Mesendoderm (in vitro differentiated cells): ENCODE data around the gene NR2F1-AS1.
"Not testable (repeated sequence)": the region's sequence is repeated elsewhere in the genome, so short reads cannot be mapped to it uniquely, and the experiment has no call there.

Experiments
- DNase-seq: peaks from one replicate; pipeline ENCODE4 v3.0.0; 2013
- H2AK5ac ChIP-seq: 2 replicates; pipeline ENCODE4 v1.6.1; 2013; ENCODE audit warnings: low read length, inconsistent platforms
- H2BK120ac ChIP-seq: 2 replicates; pipeline ENCODE4 v1.6.1; 2013; ENCODE audit warnings: low read depth, mild to moderate bottlenecking, low read length, moderate library complexity, mixed read lengths
- H2BK15ac ChIP-seq: replicated peaks from 2 replicates; pipeline ENCODE4 v1.6.1; 2013; ENCODE audit warnings: low read depth, mild to moderate bottlenecking, moderate library complexity
- H2BK5ac ChIP-seq: 2 replicates; pipeline ENCODE4 v1.6.1; 2013; ENCODE audit warnings: low read length, inconsistent platforms
- H3K18ac ChIP-seq: 2 replicates; pipeline ENCODE4 v1.6.1; 2013; ENCODE audit warnings: mild to moderate bottlenecking, low read length, mixed read lengths
- H3K23ac ChIP-seq: one replicate; pipeline ENCODE4 v1.6.1; 2013; ENCODE audit warnings: low read length
- H3K27ac ChIP-seq: 2 replicates; pipeline ENCODE4 v1.5.1; 2013; ENCODE audit warnings: low read depth, mild to moderate bottlenecking, inconsistent platforms, low read length, moderate library complexity
- H3K27me3 ChIP-seq: 2 replicates; pipeline ENCODE4 v1.6.1; 2013; ENCODE audit warnings: low read length, control low read depth, mild to moderate bottlenecking, inconsistent platforms; ENCODE audit not compliant: insufficient read depth, poor library complexity
- H3K36me3 ChIP-seq: 2 replicates; pipeline ENCODE4 v1.6.1; 2013; ENCODE audit warnings: low read length, inconsistent platforms; ENCODE audit not compliant: control insufficient read depth, insufficient read depth
- H3K4ac ChIP-seq: one replicate; pipeline ENCODE4 v1.6.1; 2013; ENCODE audit warnings: low read depth, mild to moderate bottlenecking, low read length, moderate library complexity
- H3K4me1 ChIP-seq: 2 replicates; pipeline ENCODE4 v1.6.1; 2013; ENCODE audit warnings: low read depth, low read length, inconsistent platforms; ENCODE audit not compliant: control insufficient read depth
- H3K4me2 ChIP-seq: 2 replicates; pipeline ENCODE4 v1.6.1; 2013; ENCODE audit warnings: low read length
- H3K4me3 ChIP-seq: 2 replicates; pipeline ENCODE4 v1.5.1; 2013; ENCODE audit warnings: mild to moderate bottlenecking, low read length
- H3K56ac ChIP-seq: one replicate; pipeline ENCODE4 v1.6.1; 2013; ENCODE audit warnings: low read length
- H3K79me1 ChIP-seq: 2 replicates; pipeline ENCODE4 v1.6.1; 2013; ENCODE audit warnings: low read length, inconsistent platforms
- H3K79me2 ChIP-seq: 2 replicates; pipeline ENCODE4 v1.6.1; 2013; ENCODE audit warnings: mild to moderate bottlenecking, low read length; ENCODE audit not compliant: control insufficient read depth, insufficient read depth
- H3K9ac ChIP-seq: 2 replicates; pipeline ENCODE4 v1.6.1; 2013; ENCODE audit warnings: low read length, inconsistent platforms
- H4K5ac ChIP-seq: one replicate; pipeline ENCODE4 v1.6.1; 2013; ENCODE audit warnings: low read length
- H4K8ac ChIP-seq: one replicate; pipeline ENCODE4 v1.6.1; 2013; ENCODE audit warnings: low read depth, mild to moderate bottlenecking, control low read depth, low read length, moderate library complexity
- WGBS: extraction: QIAGEN DNeasy Blood & Tissue Kit; methylation state at CpG from one replicate; pipeline ENCODE4 v1.1.7; 2013; ENCODE audit warnings: low lambda C conversion rate, missing lambda C conversion rate; ENCODE audit not compliant: insufficient coverage; ENCODE audit errors: extremely low coverage; 5-methylcytosine and 5-hydroxymethylcytosine counted together

The NR2F1-AS1 gene

DNA sequence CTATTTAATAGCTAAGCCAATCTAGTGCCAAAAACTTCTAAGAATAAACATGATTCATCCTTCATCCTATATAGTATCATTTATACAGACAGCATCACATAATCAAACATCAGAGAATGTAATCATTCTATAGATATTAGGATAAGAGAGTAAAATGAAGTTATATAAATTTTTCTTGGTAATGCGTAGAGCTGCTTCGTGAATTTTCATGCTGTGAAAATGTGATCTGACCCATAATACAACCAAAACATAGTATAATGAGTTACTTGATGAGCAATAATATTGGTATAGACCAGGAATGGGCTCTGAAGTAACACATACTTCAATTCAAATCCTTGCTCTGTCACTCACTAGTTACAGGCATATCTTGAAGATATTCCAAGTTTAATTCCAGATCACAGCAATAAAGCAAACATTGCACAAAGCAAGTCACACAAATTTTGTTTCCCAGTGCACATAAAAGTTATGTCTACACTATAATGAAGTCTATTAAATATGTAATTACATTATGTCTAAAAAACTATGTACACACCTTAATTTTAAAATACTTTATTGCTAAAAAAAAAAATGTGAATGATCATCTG lies 23.9 kb downstream of the NR2F1-AS1 start:
- H3K36me3 ChIP-seq, result no peaks in the 10 kb centered on the region

DNA sequence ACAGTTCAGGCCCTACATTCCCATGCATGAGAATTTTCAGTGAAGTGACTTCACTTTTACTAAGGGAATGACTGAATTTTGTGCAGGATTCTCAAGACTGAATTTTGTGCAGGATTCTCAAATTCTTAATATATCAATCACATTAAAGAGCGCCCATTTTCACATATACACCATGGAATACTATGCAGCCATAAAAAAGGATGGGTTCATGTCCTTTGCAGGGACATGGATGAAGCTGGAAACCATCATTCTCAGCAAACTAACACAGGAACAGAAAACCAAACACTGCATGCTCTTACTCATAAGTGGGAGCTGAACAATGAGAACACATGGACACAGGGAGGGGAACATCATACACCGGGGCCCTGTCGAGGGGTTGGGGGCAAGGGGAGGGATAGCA lies 31.4 kb downstream of the NR2F1-AS1 start:
- not testable (repeated sequence) for H2BK15ac ChIP-seq

More for the DNA sequence above, 23.9 kb downstream of the NR2F1-AS1 start:
- Histone ChIP-seq H3K4ac (no peak overlapping the region), H3K79me1 (no peaks in the 10 kb centered on the region), H3K18ac (no peak overlapping the region), H2AK5ac (no peak overlapping the region), H3K4me1 (no peaks in the 10 kb centered on the region), H3K4me2 (no peak overlapping the region), H2BK120ac (no peak overlapping the region), H3K27me3 (no peaks in the 10 kb centered on the region), H4K8ac (no peak overlapping the region), H3K56ac (no peak overlapping the region), H3K9ac (no peak overlapping the region), H2BK5ac (no peak overlapping the region), H3K79me2 (no peaks in the 10 kb centered on the region), H2BK15ac (no peak overlapping the region), H3K27ac (no peak overlapping the region), H4K5ac (no peak overlapping the region), H3K23ac (no peak overlapping the region), H3K4me3 (no peak overlapping the region)
- DNase-seq, result no peak
- 100% methylated on average over 2 of the region's 2 CpGs for WGBS

DNA sequence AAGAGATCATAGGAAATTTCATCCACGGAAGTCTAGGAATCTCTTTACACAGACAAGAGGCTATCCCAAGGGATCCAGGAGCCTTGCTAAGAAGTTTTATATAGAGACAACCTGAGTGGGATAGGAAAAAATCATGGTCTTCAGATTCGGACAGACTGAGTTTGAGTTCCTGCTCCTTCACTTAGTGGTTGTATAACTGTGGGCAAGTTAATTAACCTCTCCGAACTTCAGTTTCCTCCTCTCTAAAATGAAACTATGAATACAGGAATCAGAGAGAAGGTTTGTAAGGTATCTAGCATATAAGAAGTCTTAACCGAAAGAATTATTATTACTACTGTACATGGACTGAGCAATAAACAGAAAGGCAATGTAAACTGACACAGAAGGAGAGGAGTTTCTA lies 35.1 kb downstream of the NR2F1-AS1 start:
- no peak for DNase-seq
- no peak overlapping the region for H3K27ac ChIP-seq
- no peak overlapping the region for H2BK15ac ChIP-seq
- H2BK5ac ChIP-seq, result no peak overlapping the region
- no peak overlapping the region for H2BK120ac ChIP-seq
- H4K5ac ChIP-seq, result no peak overlapping the region
- no peak overlapping the region for H3K23ac ChIP-seq
- no peak overlapping the region for H3K56ac ChIP-seq
- H2AK5ac ChIP-seq, result no peak overlapping the region
- no peaks in the 10 kb centered on the region for H3K79me2 ChIP-seq
- no peak overlapping the region for H3K18ac ChIP-seq
- no peak overlapping the region for H4K8ac ChIP-seq
- no peak overlapping the region for H3K4ac ChIP-seq
- no peak overlapping the region for H3K4me2 ChIP-seq
- no peak overlapping the region for H3K9ac ChIP-seq
- no CpG with 5 or more reads among the region's 4 CpGs for WGBS
- H3K27me3 ChIP-seq, result no peaks in the 10 kb centered on the region
- no peaks in the 10 kb centered on the region for H3K36me3 ChIP-seq
- H3K4me3 ChIP-seq, result no peak overlapping the region
- no peaks in the 10 kb centered on the region for H3K79me1 ChIP-seq
- no peaks in the 10 kb centered on the region for H3K4me1 ChIP-seq

More for the DNA sequence above, 31.4 kb downstream of the NR2F1-AS1 start:
- H3K79me1 ChIP-seq, H3K36me3 ChIP-seq, H3K56ac ChIP-seq, H3K79me2 ChIP-seq, H4K8ac ChIP-seq, DNase-seq, H3K4me3 ChIP-seq, H4K5ac ChIP-seq, H3K9ac ChIP-seq, H3K27ac ChIP-seq, H3K18ac ChIP-seq, H2AK5ac ChIP-seq, H2BK120ac ChIP-seq, H3K27me3 ChIP-seq, H3K4me1 ChIP-seq, H3K4ac ChIP-seq, H3K4me2 ChIP-seq, H3K23ac ChIP-seq, H2BK5ac ChIP-seq: not testable (repeated sequence)
- no CpG with 5 or more reads among the region's 3 CpGs for WGBS

GRCh38 chr5:93532370-93532769 lies 48.6 kb downstream of the NR2F1-AS1 start:
- Histone ChIP-seq H3K4ac (no peak overlapping the region), H4K8ac (no peak overlapping the region), H3K4me3 (no peak overlapping the region), H3K4me1 (no peaks in the 10 kb centered on the region), H3K79me1 (no peaks in the 10 kb centered on the region), H3K18ac (no peak overlapping the region), H3K4me2 (no peak overlapping the region), H3K27me3 (no peaks in the 10 kb centered on the region), H3K9ac (no peak overlapping the region), H3K56ac (no peak overlapping the region), H3K27ac (no peak overlapping the region), H2BK5ac (no peak overlapping the region), H3K36me3 (no peaks in the 10 kb centered on the region), H3K23ac (no peak overlapping the region), H2AK5ac (no peak overlapping the region), H4K5ac (no peak overlapping the region), H2BK15ac (no peak overlapping the region), H3K79me2 (no peaks in the 10 kb centered on the region), H2BK120ac (no peak overlapping the region)
- DNase-seq, result no peak
- no CpG with 5 or more reads among the region's 4 CpGs for WGBS

DNA sequence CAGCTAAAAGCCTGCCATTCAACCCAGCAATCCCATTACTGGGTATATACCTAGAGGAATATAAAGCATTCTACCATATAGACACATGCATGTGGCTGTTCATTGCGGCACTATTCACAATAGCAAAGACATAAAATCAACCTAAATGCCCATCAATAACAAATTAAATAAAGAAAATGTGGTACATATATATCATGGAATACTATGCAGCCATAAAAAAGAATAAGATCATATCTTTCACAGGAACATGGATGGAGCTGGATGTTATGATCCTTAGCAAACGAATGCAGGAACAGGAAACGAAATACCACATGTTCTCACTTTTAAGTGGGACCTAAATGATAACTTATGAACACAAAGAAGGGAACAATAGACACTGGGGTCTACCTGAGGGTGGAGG lies 59.2 kb downstream of the NR2F1-AS1 start:
- H4K5ac ChIP-seq, result not testable (repeated sequence)

GRCh38 chr5:93519740-93520139 lies 61.3 kb downstream of the NR2F1-AS1 start:
- Histone ChIP-seq H3K18ac (no peak overlapping the region), H3K9ac (no peak overlapping the region), H4K5ac (no peak overlapping the region), H3K36me3 (no peaks in the 10 kb centered on the region), H3K4ac (no peak overlapping the region), H2BK5ac (no peak overlapping the region), H2BK120ac (no peak overlapping the region), H3K4me3 (no peak overlapping the region), H3K27ac (no peak overlapping the region), H4K8ac (no peak overlapping the region), H2AK5ac (no peak overlapping the region), H3K23ac (no peak overlapping the region), H3K79me1 (no peaks in the 10 kb centered on the region), H3K56ac (no peak overlapping the region), H3K27me3 (no peaks in the 10 kb centered on the region), H3K79me2 (no peaks in the 10 kb centered on the region), H3K4me2 (no peak overlapping the region), H3K4me1 (no peaks in the 10 kb centered on the region), H2BK15ac (no peak overlapping the region)
- no peak for DNase-seq

More for the DNA sequence above, 59.2 kb downstream of the NR2F1-AS1 start:
- not testable (repeated sequence) for H4K8ac ChIP-seq, H3K27ac ChIP-seq, H3K4me2 ChIP-seq, H3K79me2 ChIP-seq, H2BK120ac ChIP-seq, H2AK5ac ChIP-seq, H3K79me1 ChIP-seq, H3K4me1 ChIP-seq, H2BK15ac ChIP-seq, H2BK5ac ChIP-seq, H3K56ac ChIP-seq, H3K36me3 ChIP-seq, H3K27me3 ChIP-seq, H3K23ac ChIP-seq, H3K18ac ChIP-seq, H3K4ac ChIP-seq, H3K9ac ChIP-seq, H3K4me3 ChIP-seq, DNase-seq
- no CpG with 5 or more reads among the region's 3 CpGs for WGBS
